ENCODE results near the gene ADISSP. TPM values are rescaled to one million over a fixed set of nuclear protein-coding genes. Genes with fewer than 3 reads are reported as not detected.

The ADISSP gene
- total and polyA plus RNA-seq, 2 of the 13 experiments (the other 11 are each of a cell fraction or from before 2014, with no cell fraction given) = 38.3 to 90.6 TPM

GRCh38 chr20:3811467-3812258, 44.1 kb upstream of the ADISSP start (continued):
- TF ChIP-seq BATF2 (CRISPR knock-in tag; IDR thresholded peaks at IDR 0.05) = peak; percentile 98
- peak; percentile 60 for TF ChIP-seq PCBP2 (optimal IDR thresholded peaks at IDR 0.05; ENCODE audit: low read depth, low read length, poor library complexity, severe bottlenecking)
- TF ChIP-seq TBX2 (CRISPR knock-in tag; IDR thresholded peaks at IDR 0.05; ENCODE audit: borderline replicate concordance) = peak; percentile 88; the same call in 1 of the 2 replicates
- TF ChIP-seq KLF15 (CRISPR knock-in tag; IDR thresholded peaks at IDR 0.05; ENCODE audit: borderline replicate concordance) = peak; percentile 96
- peak; percentile 57; the same call in 1 of the 2 replicates for TF ChIP-seq ELK4 (CRISPR knock-in tag; IDR thresholded peaks at IDR 0.05; ENCODE audit: borderline replicate concordance)
- peak; percentile 98; the same call in 1 of the 2 replicates for TF ChIP-seq ATF7-NPFF (CRISPR knock-in tag; IDR thresholded peaks at IDR 0.05; ENCODE audit: low read depth)
- peak; percentile 99 for TF ChIP-seq ZNF501 (CRISPR knock-in tag; IDR thresholded peaks at IDR 0.05)
- TF ChIP-seq ZNF547 (CRISPR knock-in tag; IDR thresholded peaks at IDR 0.05) = peak; percentile 99
- peak; percentile 91 for TF ChIP-seq ZNF350 (CRISPR knock-in tag; IDR thresholded peaks at IDR 0.05; ENCODE audit: borderline replicate concordance, low read depth)
- 0 out of 2 replicates have a peak, but pooled peaks have one; percentile 16 for TF ChIP-seq CREM (IDR thresholded peaks at IDR 0.05)
- TF ChIP-seq CREM (CRISPR knock-in tag; IDR thresholded peaks at IDR 0.05) = no peak
- no peak for TF ChIP-seq NFIB (CRISPR knock-in tag; IDR thresholded peaks at IDR 0.05; ENCODE audit: borderline replicate concordance)
- peak; percentile 98 for TF ChIP-seq HOXA5 (CRISPR knock-in tag; IDR thresholded peaks at IDR 0.05)
- TF ChIP-seq MTF2 (CRISPR knock-in tag; IDR thresholded peaks at IDR 0.05; ENCODE audit: borderline replicate concordance) = no peak
- no peak for TF ChIP-seq FOXP1 (IDR thresholded peaks at IDR 0.05)
- TF ChIP-seq FOXP1 (CRISPR knock-in tag; IDR thresholded peaks at IDR 0.05) = 0 out of 2 replicates have a peak, but pooled peaks have one; percentile 39
- peak; percentile 98 for TF ChIP-seq TFE3 (CRISPR knock-in tag; IDR thresholded peaks at IDR 0.05)
- TF ChIP-seq ZBTB38 (CRISPR knock-in tag; IDR thresholded peaks at IDR 0.05) = peak; percentile 94

Measured in HepG2 (cell line).